GM23338 (cell line): ENCODE measurements around the gene UBXN4. TPM values are rescaled to one million over a fixed set of nuclear protein-coding genes. Genes with fewer than 3 reads are reported as not detected.

Experiments used
- ATAC-seq: fragments of 200-7000 bp; cut with Tn5 transposase; 3 replicates; pipeline ENCODE4 v1.9.1; 2020
- DNase-seq: peaks from one replicate; pipeline ENCODE4 v3.0.0-alpha.2; 2015; ENCODE audit warnings: low spot score
- H2AFZ ChIP-seq: fragments of 200-600 bp; sonication (generic); 2 replicates; pipeline ENCODE4 v1.8.0; 2016; ENCODE audit warnings: antibody characterized with exemption, mild to moderate bottlenecking, moderate library complexity
- H3F3A ChIP-seq: fragments of 200-600 bp; sonication (generic); replicated peaks from 2 replicates; pipeline ENCODE4 v1.8.0; 2017; ENCODE audit warnings: antibody characterized with exemption, mixed run types, low read depth
- H3K27ac ChIP-seq: fragments of 200-600 bp; sonication (generic); 2 replicates; pipeline ENCODE4 v1.6.1; 2016; ENCODE audit warnings: low read depth
- H3K27me3 ChIP-seq: fragments of 200-600 bp; sonication (generic); 2 replicates; pipeline ENCODE4 v1.8.0; 2016; ENCODE audit warnings: mild to moderate bottlenecking, mixed run types, moderate library complexity; ENCODE audit not compliant: insufficient read depth
- H3K36me3 ChIP-seq: fragments of 200-600 bp; sonication (generic); 2 replicates; pipeline ENCODE4 v1.8.0; 2016; ENCODE audit warnings: mild to moderate bottlenecking; ENCODE audit not compliant: insufficient read depth
- H3K4me1 ChIP-seq: fragments of 200-600 bp; sonication (generic); 2 replicates; pipeline ENCODE4 v1.8.0; 2016; ENCODE audit warnings: mild to moderate bottlenecking, moderate library complexity; ENCODE audit not compliant: insufficient read depth
- H3K4me2 ChIP-seq: fragments of 200-600 bp; sonication (generic); 2 replicates; pipeline ENCODE4 v1.7.1; 2017; ENCODE audit warnings: mixed run types
- H3K4me3 ChIP-seq: fragments of 200-600 bp; sonication (generic); 2 replicates; pipeline ENCODE4 v1.6.1; 2016; ENCODE audit warnings: mixed run types
- H3K79me2 ChIP-seq: fragments of 200-600 bp; sonication (generic); replicated peaks from 2 replicates; pipeline ENCODE4 v1.8.0; 2017; ENCODE audit warnings: mild to moderate bottlenecking; ENCODE audit not compliant: insufficient read depth
- H3K9me2 ChIP-seq: fragments of 200-600 bp; sonication (generic); 2 replicates; pipeline ENCODE4 v1.8.0; 2017; ENCODE audit not compliant: insufficient read depth
- H4K20me1 ChIP-seq: fragments of 200-600 bp; sonication (generic); replicated peaks from 2 replicates; pipeline ENCODE4 v1.8.0; 2017; ENCODE audit warnings: mild to moderate bottlenecking; ENCODE audit not compliant: insufficient read depth
- H3K27ac Mint-ChIP-seq: 2 replicates; pipeline ENCODE4 v1.8.0; 2020; ENCODE audit warnings: inconsistent platforms, mild to moderate bottlenecking, moderate library complexity, mixed read lengths
- H3K27me3 Mint-ChIP-seq: 3 replicates; pipeline ENCODE4 v1.8.0; 2022; ENCODE audit warnings: low read depth, mild to moderate bottlenecking, moderate library complexity, mixed read lengths, inconsistent platforms; ENCODE audit not compliant: insufficient read depth, poor library complexity
- H3K36me3 Mint-ChIP-seq: 3 replicates; pipeline ENCODE4 v1.8.0; 2021; ENCODE audit warnings: low read depth, mild to moderate bottlenecking, inconsistent platforms, moderate library complexity, mixed read lengths
- H3K4me1 Mint-ChIP-seq: 3 replicates; pipeline ENCODE4 v1.8.0; 2020; ENCODE audit warnings: mild to moderate bottlenecking, inconsistent platforms, mixed read lengths
- H3K4me3 Mint-ChIP-seq: 3 replicates; pipeline ENCODE4 v1.8.0; 2021; ENCODE audit warnings: moderate library complexity, mild to moderate bottlenecking, inconsistent platforms, mixed read lengths
- H3K9me3 Mint-ChIP-seq: 3 replicates; pipeline ENCODE4 v1.8.0; 2020; ENCODE audit warnings: moderate library complexity, mild to moderate bottlenecking, inconsistent platforms, mixed read lengths
- CREB1 ChIP-seq: fragments of 250-450 bp; sonication (Bioruptor Pico); IDR thresholded peaks from 2 replicates; pipeline ENCODE4 v1.5.0; 2020; ENCODE audit warnings: low read depth, mild to moderate bottlenecking, moderate library complexity
- EZH2 ChIP-seq: fragments of 200-600 bp; sonication (generic); IDR thresholded peaks from one replicate; pipeline ENCODE4 v1.8.0; 2017; ENCODE audit warnings: antibody characterized with exemption, mild to moderate bottlenecking, low read depth; ENCODE audit not compliant: unreplicated experiment
- EZH2phosphoT487 ChIP-seq: fragments of 200-600 bp; sonication (generic); IDR thresholded peaks from one replicate; pipeline ENCODE4 v1.8.1; 2018; ENCODE audit warnings: antibody characterized with exemption; ENCODE audit not compliant: unreplicated experiment
- JUNB ChIP-seq: IDR thresholded peaks from one replicate; pipeline ENCODE4 v1.6.1; 2016; ENCODE audit warnings: antibody characterized with exemption; ENCODE audit not compliant: unreplicated experiment
- NANOG ChIP-seq: IDR thresholded peaks from 2 replicates; pipeline ENCODE4 v1.6.1; 2016; ENCODE audit warnings: antibody characterized with exemption, borderline replicate concordance
- POLR2AphosphoS5 ChIP-seq: IDR thresholded peaks from 2 replicates; pipeline ENCODE4 v1.6.1; 2016; ENCODE audit warnings: antibody characterized with exemption, low read depth
- STAT1 ChIP-seq: IDR thresholded peaks from one replicate; pipeline ENCODE4 v1.6.1; 2016; ENCODE audit warnings: antibody characterized with exemption; ENCODE audit not compliant: unreplicated experiment
- ZNF114 ChIP-seq: fragments of 250-450 bp; sonication (Bioruptor Pico); IDR thresholded peaks from 2 replicates; pipeline ENCODE4 v1.5.0; 2020; ENCODE audit warnings: mild to moderate bottlenecking, moderate library complexity
- ZNF331 ChIP-seq: fragments of 250-450 bp; sonication (Bioruptor Pico); IDR thresholded peaks from 2 replicates; pipeline ENCODE4 v1.5.0; 2020; ENCODE audit warnings: low read depth, mild to moderate bottlenecking, moderate library complexity
- polyA plus RNA-seq: library from polyadenylated mRNA; unstranded; fragments of >200 nt; fragmentation: Nextera tagmentation; extraction: Ambion mirVana; gene quantifications from 2 replicates; pipeline ENCODE4 v1.2.1, GENCODE V29; 2016
- total RNA-seq: library from RNA; depleted of rRNA; stranded (reverse); fragments of >200 nt; shearing (Covaris generic); gene quantifications from 2 replicates; pipeline ENCODE4 v1.2.3, GENCODE V29; 2014
- TF ChIP-seq, protein P1 (sequence below): fragments of 250-450 bp; sonication (Bioruptor Pico); IDR thresholded peaks from 2 replicates; pipeline ENCODE4 v1.5.0; 2020; ENCODE audit warnings: mild to moderate bottlenecking, moderate library complexity
- TF ChIP-seq, protein P2 (sequence below): IDR thresholded peaks from one replicate; pipeline ENCODE4 v1.6.1; 2018; ENCODE audit warnings: antibody characterized with exemption; ENCODE audit not compliant: unreplicated experiment

UBXN4 gene
- total and polyA plus RNA-seq, 2 experiments from 2014 or later, result 57.6 to 226 TPM

DNA sequence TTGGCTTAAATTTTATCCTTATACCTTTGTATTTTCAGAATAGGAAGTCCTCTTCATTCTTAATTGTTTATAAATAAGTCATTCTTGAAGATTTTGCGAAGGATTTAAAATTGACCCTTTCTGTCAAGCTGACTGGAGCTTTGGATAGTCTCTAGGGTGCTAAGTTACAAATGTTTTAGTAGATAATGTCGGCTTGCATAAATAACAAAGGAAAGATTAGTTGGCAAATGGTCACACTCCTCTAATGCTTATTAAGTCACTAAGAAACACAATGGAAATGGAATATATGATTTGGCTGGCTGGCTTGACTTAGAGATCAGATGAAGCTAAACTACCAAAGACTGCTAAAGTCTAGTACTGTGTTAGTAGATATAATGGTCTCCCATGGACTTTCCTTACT, 40.6 kb downstream of the UBXN4 start:
- TF ChIP-seq ZNF331 (CRISPR knock-in tag), result no peak
- no peak for TF ChIP-seq EZH2phosphoT487
- TF ChIP-seq, protein P1, sequence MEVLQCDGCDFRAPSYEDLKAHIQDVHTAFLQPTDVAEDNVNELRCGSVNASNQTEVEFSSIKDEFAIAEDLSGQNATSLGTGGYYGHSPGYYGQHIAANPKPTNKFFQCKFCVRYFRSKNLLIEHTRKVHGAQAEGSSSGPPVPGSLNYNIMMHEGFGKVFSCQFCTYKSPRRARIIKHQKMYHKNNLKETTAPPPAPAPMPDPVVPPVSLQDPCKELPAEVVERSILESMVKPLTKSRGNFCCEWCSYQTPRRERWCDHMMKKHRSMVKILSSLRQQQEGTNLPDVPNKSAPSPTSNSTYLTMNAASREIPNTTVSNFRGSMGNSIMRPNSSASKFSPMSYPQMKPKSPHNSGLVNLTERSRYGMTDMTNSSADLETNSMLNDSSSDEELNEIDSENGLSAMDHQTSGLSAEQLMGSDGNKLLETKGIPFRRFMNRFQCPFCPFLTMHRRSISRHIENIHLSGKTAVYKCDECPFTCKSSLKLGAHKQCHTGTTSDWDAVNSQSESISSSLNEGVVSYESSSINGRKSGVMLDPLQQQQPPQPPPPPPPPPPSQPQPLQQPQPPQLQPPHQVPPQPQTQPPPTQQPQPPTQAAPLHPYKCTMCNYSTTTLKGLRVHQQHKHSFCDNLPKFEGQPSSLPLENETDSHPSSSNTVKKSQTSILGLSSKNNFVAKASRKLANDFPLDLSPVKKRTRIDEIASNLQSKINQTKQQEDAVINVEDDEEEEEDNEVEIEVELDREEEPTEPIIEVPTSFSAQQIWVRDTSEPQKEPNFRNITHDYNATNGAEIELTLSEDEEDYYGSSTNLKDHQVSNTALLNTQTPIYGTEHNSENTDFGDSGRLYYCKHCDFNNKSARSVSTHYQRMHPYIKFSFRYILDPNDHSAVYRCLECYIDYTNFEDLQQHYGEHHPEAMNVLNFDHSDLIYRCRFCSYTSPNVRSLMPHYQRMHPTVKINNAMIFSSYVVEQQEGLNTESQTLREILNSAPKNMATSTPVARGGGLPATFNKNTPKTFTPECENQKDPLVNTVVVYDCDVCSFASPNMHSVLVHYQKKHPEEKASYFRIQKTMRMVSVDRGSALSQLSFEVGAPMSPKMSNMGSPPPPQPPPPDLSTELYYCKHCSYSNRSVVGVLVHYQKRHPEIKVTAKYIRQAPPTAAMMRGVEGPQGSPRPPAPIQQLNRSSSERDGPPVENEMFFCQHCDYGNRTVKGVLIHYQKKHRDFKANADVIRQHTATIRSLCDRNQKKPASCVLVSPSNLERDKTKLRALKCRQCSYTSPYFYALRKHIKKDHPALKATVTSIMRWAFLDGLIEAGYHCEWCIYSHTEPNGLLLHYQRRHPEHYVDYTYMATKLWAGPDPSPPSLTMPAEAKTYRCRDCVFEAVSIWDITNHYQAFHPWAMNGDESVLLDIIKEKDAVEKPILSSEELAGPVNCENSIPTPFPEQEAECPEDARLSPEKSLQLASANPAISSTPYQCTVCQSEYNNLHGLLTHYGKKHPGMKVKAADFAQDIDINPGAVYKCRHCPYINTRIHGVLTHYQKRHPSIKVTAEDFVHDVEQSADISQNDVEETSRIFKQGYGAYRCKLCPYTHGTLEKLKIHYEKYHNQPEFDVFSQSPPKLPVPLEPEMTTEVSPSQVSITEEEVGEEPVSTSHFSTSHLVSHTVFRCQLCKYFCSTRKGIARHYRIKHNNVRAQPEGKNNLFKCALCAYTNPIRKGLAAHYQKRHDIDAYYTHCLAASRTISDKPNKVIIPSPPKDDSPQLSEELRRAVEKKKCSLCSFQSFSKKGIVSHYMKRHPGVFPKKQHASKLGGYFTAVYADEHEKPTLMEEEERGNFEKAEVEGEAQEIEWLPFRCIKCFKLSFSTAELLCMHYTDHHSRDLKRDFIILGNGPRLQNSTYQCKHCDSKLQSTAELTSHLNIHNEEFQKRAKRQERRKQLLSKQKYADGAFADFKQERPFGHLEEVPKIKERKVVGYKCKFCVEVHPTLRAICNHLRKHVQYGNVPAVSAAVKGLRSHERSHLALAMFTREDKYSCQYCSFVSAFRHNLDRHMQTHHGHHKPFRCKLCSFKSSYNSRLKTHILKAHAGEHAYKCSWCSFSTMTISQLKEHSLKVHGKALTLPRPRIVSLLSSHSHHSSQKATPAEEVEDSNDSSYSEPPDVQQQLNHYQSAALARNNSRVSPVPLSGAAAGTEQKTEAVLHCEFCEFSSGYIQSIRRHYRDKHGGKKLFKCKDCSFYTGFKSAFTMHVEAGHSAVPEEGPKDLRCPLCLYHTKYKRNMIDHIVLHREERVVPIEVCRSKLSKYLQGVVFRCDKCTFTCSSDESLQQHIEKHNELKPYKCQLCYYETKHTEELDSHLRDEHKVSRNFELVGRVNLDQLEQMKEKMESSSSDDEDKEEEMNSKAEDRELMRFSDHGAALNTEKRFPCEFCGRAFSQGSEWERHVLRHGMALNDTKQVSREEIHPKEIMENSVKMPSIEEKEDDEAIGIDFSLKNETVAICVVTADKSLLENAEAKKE (CRISPR knock-in tag), result no peak
- TF ChIP-seq, protein P2, sequence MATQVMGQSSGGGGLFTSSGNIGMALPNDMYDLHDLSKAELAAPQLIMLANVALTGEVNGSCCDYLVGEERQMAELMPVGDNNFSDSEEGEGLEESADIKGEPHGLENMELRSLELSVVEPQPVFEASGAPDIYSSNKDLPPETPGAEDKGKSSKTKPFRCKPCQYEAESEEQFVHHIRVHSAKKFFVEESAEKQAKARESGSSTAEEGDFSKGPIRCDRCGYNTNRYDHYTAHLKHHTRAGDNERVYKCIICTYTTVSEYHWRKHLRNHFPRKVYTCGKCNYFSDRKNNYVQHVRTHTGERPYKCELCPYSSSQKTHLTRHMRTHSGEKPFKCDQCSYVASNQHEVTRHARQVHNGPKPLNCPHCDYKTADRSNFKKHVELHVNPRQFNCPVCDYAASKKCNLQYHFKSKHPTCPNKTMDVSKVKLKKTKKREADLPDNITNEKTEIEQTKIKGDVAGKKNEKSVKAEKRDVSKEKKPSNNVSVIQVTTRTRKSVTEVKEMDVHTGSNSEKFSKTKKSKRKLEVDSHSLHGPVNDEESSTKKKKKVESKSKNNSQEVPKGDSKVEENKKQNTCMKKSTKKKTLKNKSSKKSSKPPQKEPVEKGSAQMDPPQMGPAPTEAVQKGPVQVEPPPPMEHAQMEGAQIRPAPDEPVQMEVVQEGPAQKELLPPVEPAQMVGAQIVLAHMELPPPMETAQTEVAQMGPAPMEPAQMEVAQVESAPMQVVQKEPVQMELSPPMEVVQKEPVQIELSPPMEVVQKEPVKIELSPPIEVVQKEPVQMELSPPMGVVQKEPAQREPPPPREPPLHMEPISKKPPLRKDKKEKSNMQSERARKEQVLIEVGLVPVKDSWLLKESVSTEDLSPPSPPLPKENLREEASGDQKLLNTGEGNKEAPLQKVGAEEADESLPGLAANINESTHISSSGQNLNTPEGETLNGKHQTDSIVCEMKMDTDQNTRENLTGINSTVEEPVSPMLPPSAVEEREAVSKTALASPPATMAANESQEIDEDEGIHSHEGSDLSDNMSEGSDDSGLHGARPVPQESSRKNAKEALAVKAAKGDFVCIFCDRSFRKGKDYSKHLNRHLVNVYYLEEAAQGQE, result no peak
- no peak for TF ChIP-seq JUNB
- TF ChIP-seq ZNF114 (CRISPR knock-in tag), result no peak
- TF ChIP-seq CREB1 (CRISPR knock-in tag), result no peak
- no peak for TF ChIP-seq EZH2
- no peak for TF ChIP-seq STAT1
- TF ChIP-seq POLR2AphosphoS5, result no peak
- no peak for TF ChIP-seq NANOG
- Histone ChIP-seq H3F3A (0 out of 2 replicates have a peak, but pooled peaks cover 5% of the 10 kb centered on the region), H3K4me1 (peaks cover 7% of the 10 kb centered on the region; the same call in 1 of the 2 replicates), H3K79me2 (no peaks in the 10 kb centered on the region), H3K36me3 (peaks cover 41% of the 10 kb centered on the region), H3K4me3 (no peak overlapping the region), H3K27me3 (no peaks in the 10 kb centered on the region), H3K9me2 (no peaks in the 10 kb centered on the region), H3K27ac (no peak overlapping the region), H3K4me2 (no peak overlapping the region), H4K20me1 (peaks cover 5% of the 10 kb centered on the region; the same call in 1 of the 2 replicates), H2AFZ (no peak overlapping the region)
- Mint-ChIP-seq H3K9me3 (peaks cover 3% of the 10 kb centered on the region; the same call in 2 of the 3 replicates), H3K27ac (no peak overlapping the region), H3K4me1 (peaks cover 16% of the 10 kb centered on the region), H3K4me3 (no peak overlapping the region), H3K36me3 (peaks cover 87% of the 10 kb centered on the region), H3K27me3 (peaks cover 5% of the 10 kb centered on the region)
- DNase-seq, result no peak
- no peak for ATAC-seq
